ENCODE results near the gene LRRC8A.
A peak's percentile ranks its signal among the peaks of the same experiment; 100 is the strongest.

Gene LRRC8A

DNA sequence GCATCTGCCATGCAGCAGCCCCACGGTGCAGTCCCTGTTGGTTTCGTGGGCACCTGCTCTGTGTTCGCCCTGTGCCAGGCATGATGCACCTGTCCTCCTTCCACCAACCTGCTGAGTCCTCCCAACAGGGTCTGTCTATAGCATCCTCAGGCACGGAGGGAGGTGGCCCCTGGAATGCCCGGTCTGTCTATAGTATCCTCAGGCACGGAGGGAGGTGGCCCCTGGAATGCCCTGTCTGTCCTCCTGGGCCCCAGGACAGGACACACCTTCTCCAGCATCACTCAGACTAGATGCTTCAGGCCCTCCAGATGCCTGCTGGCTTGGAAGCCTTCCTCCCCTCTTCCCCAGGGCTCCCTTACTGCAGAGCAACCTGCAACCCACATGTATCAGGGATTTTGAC is 29.0 kb downstream of the LRRC8A start:
- Histone ChIP-seq H3K79me2 (peaks cover 16% of the 10 kb centered on the region), H3K4me3 (ENCODE audit: low read depth, low read length) (no peak overlapping the region), H3K27ac (peak overlapping the region; percentile 15), H3K4me1 (no peaks in the 10 kb centered on the region), H3K9ac (no peak overlapping the region), H2AFZ (no peak overlapping the region), H3K36me3 (ENCODE audit: control insufficient read depth, insufficient read depth, low read length) (no peaks in the 10 kb centered on the region), H3K4me2 (ENCODE audit: low read length) (no peak overlapping the region), H3K9me3 (ENCODE audit: control insufficient read depth, low read length) (no peaks in the 10 kb centered on the region), H3K27me3 (ENCODE audit: control insufficient read depth, insufficient read depth, low read length) (no peaks in the 10 kb centered on the region)
- TF ChIP-seq, protein P1, sequence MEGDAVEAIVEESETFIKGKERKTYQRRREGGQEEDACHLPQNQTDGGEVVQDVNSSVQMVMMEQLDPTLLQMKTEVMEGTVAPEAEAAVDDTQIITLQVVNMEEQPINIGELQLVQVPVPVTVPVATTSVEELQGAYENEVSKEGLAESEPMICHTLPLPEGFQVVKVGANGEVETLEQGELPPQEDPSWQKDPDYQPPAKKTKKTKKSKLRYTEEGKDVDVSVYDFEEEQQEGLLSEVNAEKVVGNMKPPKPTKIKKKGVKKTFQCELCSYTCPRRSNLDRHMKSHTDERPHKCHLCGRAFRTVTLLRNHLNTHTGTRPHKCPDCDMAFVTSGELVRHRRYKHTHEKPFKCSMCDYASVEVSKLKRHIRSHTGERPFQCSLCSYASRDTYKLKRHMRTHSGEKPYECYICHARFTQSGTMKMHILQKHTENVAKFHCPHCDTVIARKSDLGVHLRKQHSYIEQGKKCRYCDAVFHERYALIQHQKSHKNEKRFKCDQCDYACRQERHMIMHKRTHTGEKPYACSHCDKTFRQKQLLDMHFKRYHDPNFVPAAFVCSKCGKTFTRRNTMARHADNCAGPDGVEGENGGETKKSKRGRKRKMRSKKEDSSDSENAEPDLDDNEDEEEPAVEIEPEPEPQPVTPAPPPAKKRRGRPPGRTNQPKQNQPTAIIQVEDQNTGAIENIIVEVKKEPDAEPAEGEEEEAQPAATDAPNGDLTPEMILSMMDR (IDR thresholded peaks at IDR 0.05) = no peak

DNA sequence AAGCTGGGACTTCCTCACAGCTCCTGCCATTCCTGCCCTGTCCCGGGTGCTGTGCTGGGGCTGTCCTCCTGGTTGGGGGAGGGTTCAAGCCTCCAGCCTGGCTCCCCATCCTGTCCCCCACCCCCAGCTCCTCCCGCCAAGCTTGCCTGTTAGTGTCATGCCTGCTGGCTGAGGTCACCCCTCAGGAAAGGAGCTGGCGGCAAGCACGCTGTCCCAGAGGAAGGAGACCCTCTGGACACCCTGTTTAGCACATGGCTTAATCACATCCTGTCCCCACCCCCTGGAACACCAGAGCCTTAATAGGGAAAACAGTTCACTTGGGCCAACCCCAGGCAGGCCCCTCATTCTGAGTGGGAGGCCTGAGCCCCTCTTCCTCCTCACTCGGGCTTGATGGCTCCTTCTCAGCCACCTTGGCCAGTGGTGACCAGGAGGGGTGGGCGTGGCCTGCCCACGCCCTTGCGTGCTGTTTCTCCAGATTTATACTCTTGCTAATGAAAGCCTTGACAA is 29.6 kb downstream of the LRRC8A start:
- Histone ChIP-seq H2AFZ (no peak overlapping the region), H3K27ac (peak overlapping the region; percentile 15), H3K36me3 (ENCODE audit: control insufficient read depth, insufficient read depth, low read length) (no peaks in the 10 kb centered on the region), H3K79me2 (peaks cover 16% of the 10 kb centered on the region), H3K9me3 (ENCODE audit: control insufficient read depth, low read length) (no peaks in the 10 kb centered on the region), H3K4me2 (ENCODE audit: low read length) (no peak overlapping the region), H3K4me3 (ENCODE audit: low read depth, low read length) (no peak overlapping the region), H3K27me3 (ENCODE audit: control insufficient read depth, insufficient read depth, low read length) (no peaks in the 10 kb centered on the region), H3K9ac (no peak overlapping the region), H3K4me1 (no peaks in the 10 kb centered on the region)
- TF ChIP-seq, protein P1 (IDR thresholded peaks at IDR 0.05) = no peak

DNA sequence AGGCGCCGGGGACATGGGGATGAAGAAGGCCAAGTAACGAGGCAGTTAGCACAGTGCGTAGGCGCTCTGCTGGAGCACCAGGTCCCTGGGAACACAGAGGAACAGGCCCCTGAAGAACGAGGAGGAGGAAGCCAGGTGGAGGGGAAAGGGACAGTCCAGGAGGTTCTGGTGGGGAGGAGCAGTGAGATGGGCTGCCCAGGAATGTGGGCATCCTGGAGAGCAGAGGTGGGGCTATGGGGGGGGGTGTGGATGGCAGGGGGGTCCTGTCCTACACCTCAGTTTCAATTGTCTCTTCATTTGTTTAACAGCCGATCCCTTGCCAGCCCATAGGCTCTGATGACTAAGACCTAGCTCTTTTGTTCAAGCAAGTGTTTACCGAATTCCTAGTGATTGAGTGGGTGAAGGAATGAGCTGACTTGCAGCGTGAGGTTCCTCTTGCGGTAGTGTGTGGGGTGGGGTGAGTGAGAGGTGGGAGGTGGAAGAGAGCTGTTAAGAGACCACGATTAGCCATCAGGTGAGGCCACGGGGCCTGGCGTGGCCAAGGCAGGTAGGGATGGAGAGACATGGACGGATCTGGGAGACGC is 30.4 kb downstream of the LRRC8A start:
- peaks cover 16% of the 10 kb centered on the region for H3K79me2 ChIP-seq
- H3K4me3 ChIP-seq (ENCODE audit: low read depth, low read length) = no peak overlapping the region
- no peaks in the 10 kb centered on the region for H3K36me3 ChIP-seq (ENCODE audit: control insufficient read depth, insufficient read depth, low read length)
- no peak overlapping the region for H3K9ac ChIP-seq
- no peak overlapping the region for H2AFZ ChIP-seq
- H3K27me3 ChIP-seq (ENCODE audit: control insufficient read depth, insufficient read depth, low read length) = no peaks in the 10 kb centered on the region
- no peak overlapping the region for H3K4me2 ChIP-seq (ENCODE audit: low read length)
- TF ChIP-seq, protein P1 (IDR thresholded peaks at IDR 0.05) = no peak
- H3K4me1 ChIP-seq = no peaks in the 10 kb centered on the region
- H3K9me3 ChIP-seq (ENCODE audit: control insufficient read depth, low read length) = no peaks in the 10 kb centered on the region
- H3K27ac ChIP-seq = peak overlapping the region; percentile 36

DNA sequence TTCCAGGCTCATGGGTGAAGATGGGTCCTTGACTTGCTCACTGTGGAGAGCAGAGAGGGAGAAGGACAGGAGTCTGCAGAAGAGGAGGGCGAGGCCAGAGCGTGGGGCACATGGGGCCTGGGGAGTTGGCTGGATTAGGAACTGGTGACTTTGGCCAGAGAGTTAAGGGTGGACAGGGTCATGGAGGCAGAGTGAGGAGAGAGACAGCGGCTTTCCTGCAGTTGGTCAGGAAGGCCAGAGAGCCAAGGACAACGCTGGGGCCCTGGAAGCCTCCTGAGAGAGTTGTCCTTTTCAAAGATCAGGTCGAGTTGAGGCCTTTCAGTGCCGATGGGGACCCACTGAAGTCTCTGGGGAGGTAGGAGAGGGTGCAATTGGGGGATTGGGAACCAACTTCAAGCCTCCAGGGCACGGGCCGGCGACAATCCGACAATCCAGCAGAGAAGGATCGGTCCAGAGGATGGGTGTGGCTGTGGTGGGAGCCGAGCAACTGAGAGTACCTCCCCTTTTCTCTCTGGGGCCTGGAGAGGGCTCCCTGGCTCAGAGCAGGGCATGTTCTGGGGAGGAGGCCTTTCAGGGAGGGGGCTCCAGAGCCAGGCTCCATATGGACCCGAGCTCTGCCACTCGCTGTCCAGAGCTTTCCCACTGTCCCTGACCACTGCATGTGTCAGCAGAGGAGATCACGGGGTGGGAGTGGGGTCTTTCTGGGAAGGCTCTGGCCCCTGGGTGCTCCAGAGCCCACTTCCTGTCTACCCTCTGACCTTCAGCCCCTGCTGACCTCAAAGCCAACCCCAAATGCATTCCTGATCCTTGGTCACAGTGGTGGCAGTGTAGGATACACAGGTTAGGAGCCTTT is 31.3 kb downstream of the LRRC8A start:
- Histone ChIP-seq H3K4me1 (no peaks in the 10 kb centered on the region), H3K4me3 (ENCODE audit: low read depth, low read length) (no peak overlapping the region), H2AFZ (no peak overlapping the region), H3K79me2 (peaks cover 16% of the 10 kb centered on the region), H3K4me2 (ENCODE audit: low read length) (no peak overlapping the region), H3K9ac (no peak overlapping the region), H3K27ac (peak overlapping the region; percentile 36), H3K27me3 (ENCODE audit: control insufficient read depth, insufficient read depth, low read length) (no peaks in the 10 kb centered on the region), H3K9me3 (ENCODE audit: control insufficient read depth, low read length) (no peaks in the 10 kb centered on the region), H3K36me3 (ENCODE audit: control insufficient read depth, insufficient read depth, low read length) (no peaks in the 10 kb centered on the region)
- TF ChIP-seq, protein P1 (IDR thresholded peaks at IDR 0.05) = no peak

All from parathyroid adenoma (tissue), 2 donors.